T-helper 1 cell (primary cell): ENCODE data around the gene MXRA7.
"Not testable (repeated sequence)": the region's sequence is repeated elsewhere in the genome, so short reads cannot be mapped to it uniquely, and the experiment has no call there.

Experiments
- DNase-seq, 5 donors: peaks; one replicate each; pipeline ENCODE4 v3.0.0-alpha.2; 2012 to 2020

The MXRA7 gene

GRCh38 chr17:76716146-76716838 is 5.5 kb upstream of the MXRA7 start:
- DNase-seq: peak in 3 of 5 donors; percentile 49 to 81 (median 57)

- no peak for DNase-seq
Measured at GRCh38 chr17:76715496-76715830, 4.7 kb upstream of the MXRA7 start.

GRCh38 chr17:76714822-76715495 is 4.2 kb upstream of the MXRA7 start:
- peak; percentile 35 to 79 (median 57) for DNase-seq

GRCh38 chr17:76714336-76714735 is 3.6 kb upstream of the MXRA7 start:
- no peak for DNase-seq

GRCh38 chr17:76713765-76714164 is 3.0 kb upstream of the MXRA7 start:
- no peak for DNase-seq

- not testable (repeated sequence) for DNase-seq
Measured at GRCh38 chr17:76712321-76712720, 1.6 kb upstream of the MXRA7 start.

- not testable (repeated sequence) for DNase-seq
Measured at GRCh38 chr17:76709951-76710862, 558 bp downstream of the MXRA7 start.

- DNase-seq: no peak
Measured at GRCh38 chr17:76709077-76709950, 1.5 kb downstream of the MXRA7 start.

GRCh38 chr17:76707985-76708807 is 2.6 kb downstream of the MXRA7 start:
- no peak for DNase-seq

- no peak for DNase-seq
Measured at GRCh38 chr17:76706817-76707216, 3.9 kb downstream of the MXRA7 start.

- no peak for DNase-seq
Measured at GRCh38 chr17:76704805-76705204, 6.0 kb downstream of the MXRA7 start.

- DNase-seq: no peak
Measured at GRCh38 chr17:76702941-76703637, 7.7 kb downstream of the MXRA7 start.

GRCh38 chr17:76702076-76702475 is 8.7 kb downstream of the MXRA7 start:
- no peak for DNase-seq

GRCh38 chr17:76701471-76701967 is 9.2 kb downstream of the MXRA7 start:
- no peak for DNase-seq

GRCh38 chr17:76700617-76701470 is 9.9 kb downstream of the MXRA7 start:
- no peak for DNase-seq

- no peak for DNase-seq
Measured at GRCh38 chr17:76700270-76700616, 10.5 kb downstream of the MXRA7 start.

GRCh38 chr17:76698466-76698977 is 12.2 kb downstream of the MXRA7 start:
- DNase-seq: not testable (repeated sequence)

- DNase-seq: no peak
Measured at GRCh38 chr17:76697702-76698465, 12.9 kb downstream of the MXRA7 start.
